ENCODE measurements around the gene GRIA3. TPM values are rescaled to one million over a fixed set of nuclear protein-coding genes. Genes with fewer than 3 reads are reported as not detected.
"Not testable (repeated sequence)": the region's sequence is repeated elsewhere in the genome, so short reads cannot be mapped to it uniquely, and the experiment has no call there.

Gene GRIA3
- total RNA-seq, 2 experiments from 2014 or later, result not detected

DNA sequence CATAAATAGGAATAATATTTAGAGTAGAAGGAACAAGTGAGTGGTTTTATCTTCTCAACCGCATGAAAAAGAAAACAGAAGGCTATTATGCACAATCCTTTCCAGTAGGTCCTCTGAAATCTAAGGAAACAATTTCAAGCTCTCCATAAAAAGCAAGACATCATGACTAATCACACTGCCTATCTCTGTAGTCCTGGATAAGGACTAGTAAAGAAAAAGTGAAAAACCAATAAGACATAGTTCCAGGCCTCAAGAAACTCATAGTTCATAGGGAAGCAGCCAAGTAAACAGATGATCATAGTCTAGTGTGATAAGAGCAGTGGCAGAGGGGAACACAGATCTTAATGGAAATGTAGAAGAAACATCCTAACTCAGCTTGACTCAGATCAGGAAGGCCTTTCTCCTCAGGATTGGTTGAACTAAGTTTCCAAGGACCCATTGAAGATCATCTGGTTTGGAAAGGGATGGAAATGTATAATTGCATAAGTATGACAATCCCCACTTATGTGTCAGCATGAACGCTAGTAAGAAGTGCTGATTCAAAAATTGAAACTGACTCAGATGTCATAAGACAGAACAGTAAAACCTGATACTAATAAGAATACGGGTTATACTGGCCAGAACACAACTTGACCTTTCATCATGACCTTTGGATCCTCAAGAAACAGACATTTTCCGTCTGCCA, 155.3 kb downstream of the GRIA3 start:
- intact Hi-C loops (cut with micrococcal nuclease), result no loop called here
- H3K27me3 Mint-ChIP-seq (ENCODE audit: low read depth), result no peaks in the 10 kb centered on the region
- no peak overlapping the region for H3K4me3 Mint-ChIP-seq
- CTCF ChIA-PET, result no interaction called here
- H3K36me3 Mint-ChIP-seq (ENCODE audit: low read depth), result no peaks in the 10 kb centered on the region
- no peaks in the 10 kb centered on the region for H3K9me3 Mint-ChIP-seq
- H3K4me1 Mint-ChIP-seq (ENCODE audit: low read depth), result no peaks in the 10 kb centered on the region
- no peak for DNase-seq
- H3K27ac Mint-ChIP-seq, result no peak overlapping the region

DNA sequence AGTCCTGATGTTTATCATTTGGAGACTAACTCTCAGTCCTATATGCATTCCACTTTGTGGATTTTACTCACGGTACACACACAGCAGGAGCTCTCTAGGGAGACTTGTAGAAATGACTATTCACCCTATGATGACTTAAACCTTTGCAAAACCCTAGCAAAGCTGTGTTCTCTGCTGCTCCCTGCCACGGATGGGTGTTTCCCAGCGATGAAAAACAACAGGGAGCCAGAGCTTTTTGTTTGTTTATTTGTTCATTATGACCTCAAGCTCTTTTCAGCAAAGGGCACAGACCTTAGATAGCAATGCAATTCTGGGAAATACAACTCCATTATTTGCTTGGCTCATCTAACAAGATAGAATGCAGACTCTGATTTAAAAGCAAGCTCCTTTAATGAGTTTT, 156.6 kb downstream of the GRIA3 start:
- Mint-ChIP-seq H3K4me1 (ENCODE audit: low read depth) (no peaks in the 10 kb centered on the region), H3K36me3 (ENCODE audit: low read depth) (no peaks in the 10 kb centered on the region), H3K27me3 (ENCODE audit: low read depth) (no peaks in the 10 kb centered on the region), H3K27ac (no peak overlapping the region), H3K9me3 (no peaks in the 10 kb centered on the region), H3K4me3 (no peak overlapping the region)
- no peak for DNase-seq
- CTCF ChIA-PET, result no interaction called here
- intact Hi-C loops (cut with micrococcal nuclease), result no loop called here

DNA sequence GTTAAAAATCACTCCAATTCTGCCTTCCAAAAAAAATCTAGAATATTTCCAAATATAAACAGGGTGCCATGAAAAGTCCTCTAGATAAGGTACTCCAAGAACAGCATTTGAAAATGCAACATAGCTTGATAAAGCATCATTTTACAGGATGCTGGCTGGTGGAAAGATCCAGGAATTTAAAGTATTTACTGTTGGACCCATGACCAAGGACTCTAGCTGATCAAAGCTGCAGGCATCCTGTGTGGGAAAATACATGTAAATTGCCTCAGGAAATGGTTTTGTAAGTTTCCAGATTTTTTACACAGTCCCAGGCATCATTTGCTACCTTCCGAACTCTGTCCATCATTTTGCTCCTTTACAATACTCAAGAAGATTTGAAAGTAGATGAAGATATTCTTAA, 164.4 kb downstream of the GRIA3 start:
- CTCF ChIA-PET, result no interaction called here
- DNase-seq, result no peak
- Mint-ChIP-seq H3K27me3 (ENCODE audit: low read depth) (no peaks in the 10 kb centered on the region), H3K27ac (no peak overlapping the region), H3K4me3 (no peak overlapping the region), H3K4me1 (ENCODE audit: low read depth) (no peaks in the 10 kb centered on the region), H3K9me3 (no peaks in the 10 kb centered on the region), H3K36me3 (ENCODE audit: low read depth) (no peaks in the 10 kb centered on the region)
- intact Hi-C loops (cut with micrococcal nuclease), result no loop called here

DNA sequence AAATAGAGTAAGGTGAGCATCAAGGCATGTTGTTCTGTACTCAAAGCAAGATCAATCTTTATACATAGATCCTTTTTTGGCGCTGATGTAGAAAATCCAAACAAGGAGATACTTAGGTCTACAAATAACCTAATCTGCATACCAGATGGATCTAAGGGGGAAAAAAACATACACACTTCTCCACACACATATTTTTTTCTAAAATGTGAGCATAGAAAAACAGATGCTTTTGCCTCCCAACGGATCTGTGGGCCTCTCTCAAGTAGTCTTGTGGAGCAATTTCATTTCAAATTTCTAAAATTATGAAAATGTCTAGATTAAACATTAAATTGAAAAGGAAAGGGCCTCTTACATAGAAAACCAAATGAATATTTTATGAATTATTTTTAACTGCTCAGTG, 166.1 kb downstream of the GRIA3 start:
- no peak for DNase-seq
- H3K36me3 Mint-ChIP-seq (ENCODE audit: low read depth), result no peaks in the 10 kb centered on the region
- CTCF ChIA-PET, result no interaction called here
- no peaks in the 10 kb centered on the region for H3K27me3 Mint-ChIP-seq (ENCODE audit: low read depth)
- H3K27ac Mint-ChIP-seq, result no peak overlapping the region
- no peaks in the 10 kb centered on the region for H3K9me3 Mint-ChIP-seq
- no peak overlapping the region for H3K4me3 Mint-ChIP-seq
- no peaks in the 10 kb centered on the region for H3K4me1 Mint-ChIP-seq (ENCODE audit: low read depth)
- intact Hi-C loops (cut with micrococcal nuclease), result no loop called here

DNA sequence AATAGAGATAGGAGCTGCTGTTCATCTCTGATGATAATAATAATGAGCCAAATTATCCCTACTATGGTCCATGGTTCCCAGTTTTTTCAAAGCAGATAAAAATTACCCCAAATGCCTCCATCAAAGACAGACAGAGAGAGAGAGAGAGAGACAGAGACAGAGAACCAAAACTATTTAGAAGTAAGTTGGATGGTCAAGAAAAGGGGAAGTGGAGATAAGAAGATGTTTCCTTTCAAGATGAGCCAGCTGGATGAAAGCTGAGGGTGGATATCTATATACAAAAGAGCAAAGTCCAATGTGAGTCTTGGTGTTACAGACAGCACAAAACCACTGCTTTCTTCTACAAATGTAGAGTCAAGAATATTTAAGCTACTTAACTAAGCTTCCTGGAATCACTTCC, 173.9 kb downstream of the GRIA3 start:
- Mint-ChIP-seq H3K27ac (no peak overlapping the region), H3K4me1 (ENCODE audit: low read depth) (no peaks in the 10 kb centered on the region), H3K27me3 (ENCODE audit: low read depth) (no peaks in the 10 kb centered on the region), H3K4me3 (no peak overlapping the region), H3K36me3 (ENCODE audit: low read depth) (no peaks in the 10 kb centered on the region), H3K9me3 (no peaks in the 10 kb centered on the region)
- DNase-seq, result no peak
- CTCF ChIA-PET, result no interaction called here
- intact Hi-C loops (cut with micrococcal nuclease), result no loop called here

DNA sequence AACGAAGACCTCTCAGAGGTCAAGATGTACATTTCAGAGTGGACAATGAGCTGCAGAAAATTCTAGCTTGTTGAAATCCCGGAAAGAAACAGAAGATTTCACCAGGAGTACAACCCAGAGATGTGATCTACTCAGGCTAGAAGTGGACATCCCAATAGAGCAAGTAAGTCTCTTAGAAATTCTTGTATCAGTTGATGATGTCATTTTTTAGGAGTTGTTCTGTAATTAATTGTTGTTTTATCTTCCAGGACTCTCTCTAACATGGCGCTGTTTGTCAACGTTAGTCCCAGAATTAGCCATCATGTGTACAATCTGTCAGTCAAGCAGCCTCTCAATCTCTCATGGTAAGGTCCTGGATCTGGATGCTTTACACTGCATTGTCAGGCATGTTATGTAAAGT, 174.4 kb downstream of the GRIA3 start:
- no peak overlapping the region for H3K27ac Mint-ChIP-seq
- H3K9me3 Mint-ChIP-seq, result no peaks in the 10 kb centered on the region
- H3K4me3 Mint-ChIP-seq, result no peak overlapping the region
- H3K36me3 Mint-ChIP-seq (ENCODE audit: low read depth), result no peaks in the 10 kb centered on the region
- intact Hi-C loops (cut with micrococcal nuclease), result no loop called here
- CTCF ChIA-PET, result no interaction called here
- no peaks in the 10 kb centered on the region for H3K4me1 Mint-ChIP-seq (ENCODE audit: low read depth)
- DNase-seq, result no peak
- H3K27me3 Mint-ChIP-seq (ENCODE audit: low read depth), result no peaks in the 10 kb centered on the region

DNA sequence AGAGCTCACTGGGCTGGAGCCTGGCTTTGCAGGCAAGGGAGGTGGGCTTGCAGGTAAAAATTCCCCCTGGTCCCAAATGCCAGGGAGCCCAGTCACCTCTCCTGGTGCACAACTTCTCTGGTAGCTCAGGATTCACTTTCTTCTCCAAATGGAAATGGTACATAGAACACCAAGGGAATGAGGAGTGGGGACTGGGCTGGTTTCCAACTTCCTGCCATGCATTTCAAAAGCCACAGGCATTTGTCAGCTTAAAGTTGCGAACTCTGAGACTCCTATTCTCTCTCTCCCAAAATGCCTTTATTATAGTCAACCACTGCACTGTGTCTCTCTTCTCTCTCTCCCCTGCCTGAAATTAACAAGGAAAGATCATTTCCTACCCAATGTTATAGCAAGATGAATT, 177.3 kb downstream of the GRIA3 start:
- no peak for DNase-seq
- H3K27me3 Mint-ChIP-seq (ENCODE audit: low read depth), result no peaks in the 10 kb centered on the region
- no peaks in the 10 kb centered on the region for H3K9me3 Mint-ChIP-seq
- H3K4me1 Mint-ChIP-seq (ENCODE audit: low read depth), result no peaks in the 10 kb centered on the region
- CTCF ChIA-PET, result no interaction called here
- no peak overlapping the region for H3K27ac Mint-ChIP-seq
- H3K36me3 Mint-ChIP-seq (ENCODE audit: low read depth), result no peaks in the 10 kb centered on the region
- H3K4me3 Mint-ChIP-seq, result no peak overlapping the region
- intact Hi-C loops (cut with micrococcal nuclease), result no loop called here

DNA sequence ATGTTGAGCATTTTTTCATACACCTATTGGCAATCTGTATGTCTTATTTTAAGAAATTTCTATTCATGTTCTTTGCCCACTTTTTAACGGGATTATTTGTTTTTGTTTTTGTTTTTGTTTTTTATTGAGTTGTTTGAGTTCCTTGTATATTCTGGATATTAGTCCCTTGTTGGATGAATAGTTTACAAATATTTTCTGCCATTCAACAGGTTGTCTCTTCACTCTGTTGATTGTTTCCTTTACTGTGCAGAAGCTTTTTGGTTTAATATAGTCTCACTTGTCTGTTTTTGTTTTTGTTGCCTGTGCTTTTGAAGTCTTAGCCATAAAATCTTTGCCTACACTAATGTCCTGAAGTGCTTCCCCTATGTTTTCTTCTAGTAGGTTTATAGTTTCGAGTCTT, 202.1 kb downstream of the GRIA3 start:
- H3K4me3 Mint-ChIP-seq; H3K4me1 Mint-ChIP-seq (ENCODE audit: low read depth); DNase-seq; H3K9me3 Mint-ChIP-seq; H3K27ac Mint-ChIP-seq; H3K27me3 Mint-ChIP-seq (ENCODE audit: low read depth); H3K36me3 Mint-ChIP-seq (ENCODE audit: low read depth); intact Hi-C loops (cut with micrococcal nuclease); CTCF ChIA-PET: not testable (repeated sequence)

DNA sequence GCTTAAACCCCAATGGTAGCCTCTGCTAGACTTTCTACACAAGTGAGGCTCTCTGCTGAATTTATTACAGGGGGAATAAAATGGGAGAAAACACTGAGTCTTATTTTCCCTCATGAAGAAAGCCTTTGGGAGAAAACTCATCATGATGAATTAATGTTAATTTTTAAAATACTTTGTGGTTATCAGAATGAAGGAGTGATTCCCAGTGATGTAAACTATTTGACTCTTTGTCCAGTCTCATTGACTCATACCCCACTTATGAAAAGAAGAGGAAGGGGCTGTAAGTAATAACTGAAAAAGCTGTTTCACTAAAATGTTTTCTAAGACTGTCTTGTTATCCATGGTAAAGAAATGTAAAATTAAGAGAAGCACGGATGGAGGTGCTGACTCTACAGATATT, 208.8 kb downstream of the GRIA3 start:
- CTCF ChIA-PET, result no interaction called here
- H3K36me3 Mint-ChIP-seq (ENCODE audit: low read depth), result no peaks in the 10 kb centered on the region
- H3K4me1 Mint-ChIP-seq (ENCODE audit: low read depth), result no peaks in the 10 kb centered on the region
- intact Hi-C loops (cut with micrococcal nuclease), result no loop called here
- no peak for DNase-seq
- no peaks in the 10 kb centered on the region for H3K27me3 Mint-ChIP-seq (ENCODE audit: low read depth)
- H3K9me3 Mint-ChIP-seq, result peaks cover 7% of the 10 kb centered on the region
- H3K27ac Mint-ChIP-seq, result no peak overlapping the region
- no peak overlapping the region for H3K4me3 Mint-ChIP-seq

DNA sequence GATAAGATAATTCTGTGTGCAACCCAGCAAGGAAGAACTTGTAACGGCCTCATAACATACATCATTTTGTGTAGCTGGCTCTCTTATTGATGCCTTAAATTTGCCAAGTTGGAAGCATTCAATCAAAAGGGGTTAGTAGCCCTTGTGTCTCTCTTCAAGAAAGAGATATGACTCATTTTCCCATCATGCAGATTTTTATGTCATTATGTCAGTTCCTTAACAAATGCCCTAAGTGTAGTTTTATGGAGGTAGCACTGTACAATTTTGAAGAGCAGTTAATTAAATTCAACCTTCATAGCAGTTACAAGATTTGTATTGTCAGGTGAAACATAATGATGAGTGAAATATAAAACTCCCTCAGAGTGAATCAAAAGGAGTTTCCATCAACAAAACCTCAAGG, 215.6 kb downstream of the GRIA3 start:
- no peaks in the 10 kb centered on the region for H3K9me3 Mint-ChIP-seq
- H3K4me1 Mint-ChIP-seq (ENCODE audit: low read depth), result no peaks in the 10 kb centered on the region
- no peak overlapping the region for H3K4me3 Mint-ChIP-seq
- intact Hi-C loops (cut with micrococcal nuclease), result no loop called here
- H3K36me3 Mint-ChIP-seq (ENCODE audit: low read depth), result no peaks in the 10 kb centered on the region
- H3K27ac Mint-ChIP-seq, result no peak overlapping the region
- CTCF ChIA-PET, result no interaction called here
- H3K27me3 Mint-ChIP-seq (ENCODE audit: low read depth), result no peaks in the 10 kb centered on the region
- DNase-seq, result no peak

DNA sequence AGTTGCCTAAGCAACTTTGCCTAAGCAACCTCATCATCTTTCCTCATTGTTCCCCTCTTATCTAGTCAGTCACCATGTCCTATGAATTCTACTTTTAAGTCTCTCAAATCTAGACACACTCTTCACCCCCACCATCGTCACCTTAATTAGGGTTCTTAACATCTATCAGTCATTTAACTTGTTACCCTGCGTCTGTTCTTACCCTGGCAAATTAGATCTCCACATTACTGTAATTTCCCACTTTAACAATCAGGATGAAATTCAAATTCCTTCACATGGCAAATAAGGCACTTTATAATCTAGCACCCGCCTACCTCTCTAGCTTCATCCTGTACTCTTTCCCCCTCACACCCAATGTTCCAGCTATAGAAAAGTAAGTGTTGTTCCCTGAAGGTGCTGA, 221.2 kb downstream of the GRIA3 start:
- intact Hi-C loops (cut with micrococcal nuclease), result no loop called here
- no peak overlapping the region for H3K4me3 Mint-ChIP-seq
- H3K9me3 Mint-ChIP-seq, result no peaks in the 10 kb centered on the region
- DNase-seq, result no peak
- H3K36me3 Mint-ChIP-seq (ENCODE audit: low read depth), result no peaks in the 10 kb centered on the region
- H3K27me3 Mint-ChIP-seq (ENCODE audit: low read depth), result no peaks in the 10 kb centered on the region
- H3K27ac Mint-ChIP-seq, result no peak overlapping the region
- CTCF ChIA-PET, result no interaction called here
- no peaks in the 10 kb centered on the region for H3K4me1 Mint-ChIP-seq (ENCODE audit: low read depth)

DNA sequence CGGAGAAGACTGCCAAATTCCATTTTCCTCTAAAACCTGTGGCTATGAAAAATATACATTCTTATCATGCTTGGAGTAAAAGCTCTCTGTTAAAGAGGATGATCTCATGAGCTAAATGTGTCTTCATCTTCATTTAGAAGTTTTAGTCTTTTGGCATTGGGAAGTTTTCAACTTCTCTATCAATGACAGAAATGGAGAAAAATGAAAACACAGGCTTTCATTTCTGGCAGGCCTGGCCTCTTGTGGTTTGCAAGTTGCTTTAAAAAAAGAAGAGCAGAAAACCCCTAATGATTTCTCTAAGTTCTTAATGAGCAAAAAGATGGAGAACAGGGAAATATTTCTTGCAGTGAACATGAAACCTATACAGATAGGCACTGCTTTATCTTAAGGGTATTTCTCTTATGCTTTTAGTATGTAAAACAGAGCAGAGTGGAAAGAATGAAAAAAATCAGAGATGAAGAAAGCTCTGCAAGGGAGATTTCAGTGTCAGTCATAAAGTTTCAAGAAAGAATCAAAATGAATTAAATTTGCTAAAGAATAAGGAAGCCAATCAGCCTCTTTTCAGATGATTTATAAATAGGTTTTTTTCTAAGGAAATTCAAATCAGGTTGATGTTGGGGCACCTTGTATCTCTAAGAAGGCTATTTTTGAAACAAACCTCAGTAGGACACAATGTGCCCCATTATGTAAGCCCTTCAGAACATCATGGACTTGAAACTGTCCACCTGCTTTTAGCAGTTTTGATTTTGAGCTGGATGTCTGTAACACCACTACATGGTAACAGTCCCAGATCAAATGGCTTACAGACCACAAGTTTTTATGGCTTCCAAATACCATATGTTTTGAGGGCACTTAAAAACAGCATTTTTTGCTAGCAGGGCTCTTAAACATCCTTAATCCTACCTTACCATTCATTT, 225.0 kb downstream of the GRIA3 start:
- no peaks in the 10 kb centered on the region for H3K4me1 Mint-ChIP-seq (ENCODE audit: low read depth)
- CTCF ChIA-PET, result no interaction called here
- DNase-seq, result peak; percentile 3
- no peaks in the 10 kb centered on the region for H3K9me3 Mint-ChIP-seq
- no peaks in the 10 kb centered on the region for H3K36me3 Mint-ChIP-seq (ENCODE audit: low read depth)
- H3K27me3 Mint-ChIP-seq (ENCODE audit: low read depth), result no peaks in the 10 kb centered on the region
- H3K27ac Mint-ChIP-seq, result no peak overlapping the region
- H3K4me3 Mint-ChIP-seq, result no peak overlapping the region
- intact Hi-C loops (cut with micrococcal nuclease), result no loop called here

DNA sequence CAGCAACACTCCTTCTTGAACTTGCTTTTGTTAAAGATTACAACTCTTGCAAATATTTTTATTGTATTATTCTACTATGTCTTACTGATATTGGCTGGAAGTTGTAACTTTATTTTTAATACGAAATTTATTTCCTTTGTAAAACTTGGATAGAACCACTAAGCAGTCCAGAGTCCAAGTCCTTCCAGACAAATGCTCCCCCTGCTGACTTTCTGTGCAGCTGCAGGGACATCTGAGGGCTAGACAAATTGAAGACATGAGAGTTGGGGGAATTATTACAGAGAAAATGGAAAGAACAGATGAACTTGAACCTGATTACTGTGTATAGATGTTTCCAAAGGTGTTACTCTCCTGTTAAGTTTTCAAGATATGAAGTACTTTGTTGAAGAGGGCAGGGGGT, 238.8 kb downstream of the GRIA3 start:
- intact Hi-C loops (cut with micrococcal nuclease), result loop anchor here (2.0 kb wide), 1 partner anchor 248 kb away; no protein-coding TSS in a partner anchor
- Mint-ChIP-seq H3K27me3 (ENCODE audit: low read depth) (no peaks in the 10 kb centered on the region), H3K4me1 (ENCODE audit: low read depth) (no peaks in the 10 kb centered on the region), H3K36me3 (ENCODE audit: low read depth) (no peaks in the 10 kb centered on the region), H3K9me3 (no peaks in the 10 kb centered on the region), H3K4me3 (no peak overlapping the region), H3K27ac (no peak overlapping the region)
- peak; percentile 8 for DNase-seq
- CTCF ChIA-PET, result no interaction called here
